ENCODE measurements around the gene SCNN1G. TPM values are rescaled to one million over a fixed set of nuclear protein-coding genes. Genes with fewer than 3 reads are reported as not detected.

The SCNN1G gene
- total and polyA plus RNA-seq, 8 donors, result 0.60 to 8.9 (median 3.8) TPM

DNA sequence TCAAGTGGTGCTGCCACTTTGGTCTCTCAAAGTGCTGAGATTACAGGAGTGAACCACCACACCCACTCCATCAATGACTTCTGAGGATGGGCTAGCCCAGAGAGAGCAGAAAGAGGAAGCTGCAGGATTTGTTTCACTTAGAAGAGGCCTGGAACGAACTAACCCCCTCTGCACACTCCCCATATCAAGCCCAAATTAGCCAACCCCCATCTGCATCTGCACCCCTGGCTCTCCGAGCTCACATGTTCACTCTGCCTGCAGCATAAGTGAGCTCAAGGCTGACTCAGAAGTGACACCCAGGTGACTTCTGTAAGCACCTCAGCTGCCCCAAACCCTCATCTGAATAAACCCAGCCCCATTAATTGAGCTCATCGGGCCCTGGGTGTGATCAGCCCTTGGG is 4.8 kb downstream of the SCNN1G start:
- TF ChIP-seq, protein P1, sequence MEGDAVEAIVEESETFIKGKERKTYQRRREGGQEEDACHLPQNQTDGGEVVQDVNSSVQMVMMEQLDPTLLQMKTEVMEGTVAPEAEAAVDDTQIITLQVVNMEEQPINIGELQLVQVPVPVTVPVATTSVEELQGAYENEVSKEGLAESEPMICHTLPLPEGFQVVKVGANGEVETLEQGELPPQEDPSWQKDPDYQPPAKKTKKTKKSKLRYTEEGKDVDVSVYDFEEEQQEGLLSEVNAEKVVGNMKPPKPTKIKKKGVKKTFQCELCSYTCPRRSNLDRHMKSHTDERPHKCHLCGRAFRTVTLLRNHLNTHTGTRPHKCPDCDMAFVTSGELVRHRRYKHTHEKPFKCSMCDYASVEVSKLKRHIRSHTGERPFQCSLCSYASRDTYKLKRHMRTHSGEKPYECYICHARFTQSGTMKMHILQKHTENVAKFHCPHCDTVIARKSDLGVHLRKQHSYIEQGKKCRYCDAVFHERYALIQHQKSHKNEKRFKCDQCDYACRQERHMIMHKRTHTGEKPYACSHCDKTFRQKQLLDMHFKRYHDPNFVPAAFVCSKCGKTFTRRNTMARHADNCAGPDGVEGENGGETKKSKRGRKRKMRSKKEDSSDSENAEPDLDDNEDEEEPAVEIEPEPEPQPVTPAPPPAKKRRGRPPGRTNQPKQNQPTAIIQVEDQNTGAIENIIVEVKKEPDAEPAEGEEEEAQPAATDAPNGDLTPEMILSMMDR (IDR thresholded peaks at IDR 0.05), result no peak
- H3K27me3 ChIP-seq, result no peaks in the 10 kb centered on the region
- H3K4me3 ChIP-seq, result no peak overlapping the region
- H3K9me3 ChIP-seq, result no peaks in the 10 kb centered on the region
- intact Hi-C loops (cut with DNase I), result loop anchor here in 1 of 3 donors (10.0 kb wide), 1 partner anchor 247 kb away; no protein-coding TSS in a partner anchor
- H3K36me3 ChIP-seq, result no peaks in the 10 kb centered on the region
- no peak for FAIRE-seq
- DNase-seq, result no peak
- 66 to 78% methylated on average over 3 of the region's 3 CpGs for WGBS, 2 donors
- no peak for ATAC-seq
- no peak overlapping the region for H3K27ac ChIP-seq
- peaks cover 0 to 10% (median 0%) of the 10 kb centered on the region in 3 donors for H3K4me1 ChIP-seq

DNA sequence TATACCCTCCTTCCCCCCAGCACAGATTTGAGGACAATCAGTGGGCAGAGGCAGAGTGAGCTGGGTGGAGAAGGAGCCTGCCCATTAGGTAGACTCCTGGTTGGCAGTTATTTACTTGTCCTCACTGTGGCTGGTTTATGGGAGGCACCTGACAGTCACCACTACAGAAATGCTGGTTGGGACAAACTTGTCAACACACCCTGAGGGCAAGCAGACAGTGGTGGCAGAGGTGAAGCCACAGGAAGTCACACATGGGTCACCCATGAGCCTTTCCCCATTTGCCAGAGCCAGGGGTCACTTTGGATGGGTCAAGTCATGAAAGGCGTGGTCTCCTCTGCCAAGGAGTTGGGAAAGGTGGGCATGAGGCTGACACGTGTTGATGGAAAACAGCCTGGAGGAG is 6.4 kb downstream of the SCNN1G start:
- WGBS, 2 donors, result 70 to 96% methylated on average over 2 of the region's 2 CpGs
- no peaks in the 10 kb centered on the region for H3K9me3 ChIP-seq
- no peak overlapping the region for H3K27ac ChIP-seq
- H3K4me3 ChIP-seq, result no peak overlapping the region
- FAIRE-seq (no peak), ATAC-seq (no peak), DNase-seq (no peak)
- H3K36me3 ChIP-seq, result no peaks in the 10 kb centered on the region
- H3K4me1 ChIP-seq, result no peaks in the 10 kb centered on the region
- intact Hi-C loops (cut with DNase I), result loop anchor here in 1 of 3 donors (10.0 kb wide), 1 partner anchor 246 kb away; no protein-coding TSS in a partner anchor
- TF ChIP-seq, protein P1 (IDR thresholded peaks at IDR 0.05), result no peak
- no peaks in the 10 kb centered on the region for H3K27me3 ChIP-seq

DNA sequence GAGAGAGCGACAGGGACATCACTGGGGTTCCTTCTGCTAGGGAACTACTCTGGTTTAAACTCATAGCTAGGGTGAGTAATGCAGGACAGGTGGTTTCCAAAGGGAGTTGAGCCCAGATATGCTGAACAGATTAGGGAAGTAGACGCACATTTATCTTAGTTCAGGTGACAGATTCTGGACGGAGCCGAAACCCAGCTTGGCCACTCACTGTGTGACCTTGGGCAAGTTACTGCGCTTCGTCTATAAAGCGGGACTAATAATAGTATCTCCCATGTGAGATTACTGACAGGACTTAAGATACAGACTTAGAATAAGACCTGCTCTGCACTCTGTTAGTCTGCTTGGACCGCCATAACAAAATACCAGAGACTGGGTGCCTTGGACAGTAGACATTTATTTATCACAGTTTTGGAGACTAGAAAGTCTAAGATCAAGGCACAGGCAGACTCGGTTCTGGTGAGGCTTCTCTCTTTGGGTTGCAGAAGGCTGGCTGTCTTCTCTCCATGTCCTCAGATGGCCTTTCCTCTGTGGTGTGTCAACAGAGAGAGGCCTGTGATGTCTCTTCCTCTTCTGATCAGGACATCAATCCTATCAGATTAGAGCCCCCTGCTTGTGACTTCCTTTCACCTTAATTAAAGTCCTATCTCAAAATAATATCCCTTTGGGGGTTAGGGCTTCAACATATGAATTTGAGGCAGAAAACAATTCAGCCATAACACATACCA is 12.1 kb downstream of the SCNN1G start:
- peak overlapping the region in 2 of 4 donors; percentile 57 to 62 for H3K27ac ChIP-seq
- H3K27me3 ChIP-seq, result no peaks in the 10 kb centered on the region
- TF ChIP-seq, protein P1 (IDR thresholded peaks at IDR 0.05), result no peak
- peaks cover 0 to 10% (median 0%) of the 10 kb centered on the region in 3 donors for H3K4me1 ChIP-seq
- H3K9me3 ChIP-seq, result no peaks in the 10 kb centered on the region
- no peaks in the 10 kb centered on the region for H3K36me3 ChIP-seq
- H3K4me3 ChIP-seq, result no peak overlapping the region
- intact Hi-C loops (cut with DNase I), result no loop called here
- DNase-seq, result peak in 2 of 6 donors; percentile 19 to 25
- 27 to 30% methylated on average over 9 of the region's 9 CpGs for WGBS, 2 donors
- ATAC-seq, result peak; percentile 40 to 92 (median 80)
- FAIRE-seq, result no peak

DNA sequence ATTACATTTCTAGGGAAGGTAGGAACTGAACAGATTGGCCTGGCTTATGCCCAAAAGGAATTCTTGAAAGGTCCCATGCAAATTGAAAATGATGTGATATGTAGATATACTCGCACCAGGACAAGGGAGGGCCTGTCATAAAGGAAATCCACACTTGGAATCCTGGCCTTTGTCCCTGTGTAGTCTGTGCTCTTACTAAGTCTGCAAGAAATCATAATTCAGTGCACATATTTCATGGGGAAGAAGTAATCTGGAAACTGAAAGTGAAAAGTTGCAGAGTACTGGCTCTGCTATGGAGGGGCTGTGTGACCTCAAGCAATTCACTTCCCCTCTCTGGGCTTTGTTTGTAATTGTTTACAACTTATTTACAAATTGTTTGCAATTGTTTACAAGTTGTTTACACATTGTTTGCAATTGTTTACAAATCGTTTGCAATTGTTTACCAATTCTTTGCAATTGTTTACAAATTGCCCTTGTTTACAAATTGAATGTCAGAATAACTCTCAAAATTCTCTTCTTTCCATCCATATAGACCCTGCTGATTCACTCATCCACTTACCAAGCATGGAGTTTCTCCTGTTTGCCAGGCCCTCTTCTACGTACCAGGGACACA is 12.9 kb downstream of the SCNN1G start:
- TF ChIP-seq, protein P1 (IDR thresholded peaks at IDR 0.05), result no peak
- no peaks in the 10 kb centered on the region for H3K9me3 ChIP-seq
- DNase-seq (no peak), FAIRE-seq (no peak), ATAC-seq (peak in 2 of 4 donors; percentile 52 to 58)
- no peak overlapping the region for H3K4me3 ChIP-seq
- H3K27me3 ChIP-seq, result no peaks in the 10 kb centered on the region
- peak overlapping the region in 1 of 4 donors; percentile 62 for H3K27ac ChIP-seq
- peaks cover 0 to 10% (median 0%) of the 10 kb centered on the region in 3 donors for H3K4me1 ChIP-seq
- no peaks in the 10 kb centered on the region for H3K36me3 ChIP-seq
- intact Hi-C loops (cut with DNase I), result no loop called here
- WGBS, 2 donors, result 56 to 60% methylated on average over 3 of the region's 3 CpGs

DNA sequence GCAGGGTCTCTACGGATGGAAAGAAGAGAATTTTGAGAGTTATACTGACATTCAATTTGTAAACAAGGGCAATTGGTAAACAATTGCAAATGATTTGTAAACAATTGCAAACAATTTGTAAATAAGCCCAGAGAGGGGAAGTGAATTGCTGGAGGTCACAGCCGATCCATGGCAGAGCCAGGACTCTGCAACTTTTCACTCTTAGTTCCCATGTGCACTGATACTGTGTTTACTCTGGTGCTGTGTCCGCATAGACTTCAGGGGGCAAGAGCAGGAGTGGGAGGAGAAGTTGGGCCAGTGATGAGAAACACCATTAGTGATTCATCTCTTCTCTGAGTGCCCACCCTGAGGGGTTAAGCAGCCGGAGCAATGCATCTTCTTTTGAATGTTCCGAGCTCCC is 14.0 kb downstream of the SCNN1G start:
- 70 to 73% methylated on average over 5 of the region's 5 CpGs for WGBS, 2 donors
- Histone ChIP-seq H3K4me3 (no peak overlapping the region), H3K9me3 (no peaks in the 10 kb centered on the region), H3K27me3 (no peaks in the 10 kb centered on the region), H3K4me1 (peaks cover 0 to 10% (median 0%) of the 10 kb centered on the region in 3 donors), H3K27ac (no peak overlapping the region), H3K36me3 (no peaks in the 10 kb centered on the region)
- TF ChIP-seq, protein P1 (IDR thresholded peaks at IDR 0.05), result no peak
- FAIRE-seq (no peak), ATAC-seq (no peak), DNase-seq (no peak)
- intact Hi-C loops (cut with DNase I), result no loop called here

All from pancreas (tissue), 10 donors.